Body of pancreas (tissue), 4 donors: ENCODE results near the gene PRKAA1. TPM values are rescaled to one million over a fixed set of nuclear protein-coding genes. Genes with fewer than 3 reads are reported as not detected.
"Not testable (repeated sequence)": the region's sequence is repeated elsewhere in the genome, so short reads cannot be mapped to it uniquely, and the experiment has no call there.

Source experiments
- ATAC-seq: fragments of 150-250 bp; one replicate; pipeline ENCODE4 v1.9.1; 2016
- DNase-seq, 4 donors: peaks; one replicate each; pipeline ENCODE4 v3.0.0-alpha.2; 2019
- H3K27ac ChIP-seq, 4 donors: fragments of 200-600 bp; sonication (generic); 1 replicate in 3 of 4; 2 replicates in 1 of 4; pipeline versions ENCODE4 v1.5.1 to v1.6.1; 2016 to 2019; ENCODE audit warnings: mild to moderate bottlenecking in 1 of 4, mixed read lengths in 1 of 4, moderate library complexity in 1 of 4
- H3K27me3 ChIP-seq, 2 donors: fragments of 200-600 bp; sonication (generic); one replicate each; pipeline ENCODE4 v1.6.0; 2016; ENCODE audit warnings: mild to moderate bottlenecking in 1 of 2
- H3K36me3 ChIP-seq, 2 donors: fragments of 200-600 bp; sonication (generic); replicated peaks in 1 of 2; 2 replicates each; pipeline ENCODE4 v1.5.1; 2016; ENCODE audit warnings: low read depth in 2 of 2; ENCODE audit not compliant: insufficient read depth in 1 of 2
- H3K4me1 ChIP-seq: fragments of 200-600 bp; sonication (generic); one replicate; pipeline ENCODE4 v1.6.0; 2016
- H3K4me3 ChIP-seq, 2 donors: fragments of 200-600 bp; sonication (generic); 1 replicate in 1 of 2; 2 replicates in 1 of 2; pipeline ENCODE4 v1.5.1; 2016 to 2019
- H3K9me3 ChIP-seq, 3 donors: fragments of 200-600 bp; sonication (generic); 1 replicate in 2 of 3; 2 replicates in 1 of 3; pipeline ENCODE4 v1.5.1; 2016
- POLR2A ChIP-seq, 3 donors: fragments of 450-650 bp; IDR thresholded peaks; one replicate each; pipeline ENCODE4 v1.6.1; 2016; ENCODE audit warnings: antibody characterized with exemption in 3 of 3, mild to moderate bottlenecking in 2 of 3
- WGBS, 2 donors: methylation state at CpG; one replicate each; pipeline ENCODE4 v1.1.5; 2017; 5-methylcytosine and 5-hydroxymethylcytosine counted together
- intact Hi-C: fragments of 100-400 bp; cut with DNase I; formaldehyde crosslinking; loops from one replicate; pipeline ENCODE4 v1.15.1; 2023
- total RNA-seq, 2 donors: library from RNA; depleted of rRNA; stranded (reverse); fragments of >200 nt; gene quantifications; one replicate each; pipeline ENCODE4 v1.1.0, GENCODE V29; 2016
- TF ChIP-seq, protein P1 (sequence below), 7 experiments: fragments of 450-650 bp in 4 of 7; fragments of 200-600 bp in 3 of 7; sonication (generic) in 3 of 7; IDR thresholded peaks; one replicate each; pipeline ENCODE4 v1.5.1; 2016 to 2019; ENCODE audit warnings: antibody characterized with exemption in 7 of 7

PRKAA1 gene
- total RNA-seq, 2 donors from 2014 or later: 53.2 to 70.9 TPM

DNA sequence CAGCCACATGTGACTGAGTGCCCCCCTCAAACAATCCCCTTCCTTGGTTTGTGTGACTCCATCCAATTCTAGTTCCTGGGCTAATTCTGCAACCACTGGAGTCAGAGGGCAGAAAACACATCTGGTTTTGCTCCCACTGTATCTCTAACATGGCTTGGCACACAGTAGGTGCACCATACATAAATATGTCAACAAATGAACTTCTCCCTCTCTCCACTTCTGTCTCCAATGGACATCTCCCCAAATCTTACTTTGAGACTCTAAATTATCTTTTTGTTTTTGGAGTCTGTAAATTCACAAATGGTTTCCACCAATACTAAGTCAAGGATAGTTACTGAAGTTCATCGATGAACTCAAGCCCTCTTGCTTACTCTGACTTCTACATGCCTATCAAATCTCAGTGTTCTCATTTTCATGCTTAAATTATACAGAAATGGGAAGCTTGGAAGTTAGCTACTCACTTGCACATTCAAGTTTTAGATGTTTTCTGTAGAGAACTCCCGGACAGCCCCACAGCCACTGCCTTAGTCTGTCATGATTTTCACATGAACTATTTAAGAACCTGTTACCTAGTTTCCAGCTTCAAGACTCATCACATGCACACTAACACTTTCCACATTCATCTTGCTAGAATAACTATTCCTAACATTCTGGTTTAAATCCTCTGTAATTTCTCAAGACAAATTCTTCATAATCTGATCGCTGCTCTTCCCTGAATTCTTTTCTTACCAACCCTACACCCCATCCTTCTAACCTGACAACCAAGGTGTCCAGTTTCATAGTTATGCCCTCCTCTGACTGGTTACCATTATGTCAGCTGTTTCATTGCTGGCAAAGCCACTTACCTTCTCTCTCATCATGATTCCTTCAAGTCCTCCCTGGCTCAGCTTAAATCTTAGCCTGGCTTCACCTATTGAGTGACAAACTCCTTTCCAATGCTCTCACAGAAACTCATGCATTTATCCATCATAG is 30.8 kb upstream of the PRKAA1 start:
- H3K27ac ChIP-seq: no peak overlapping the region
- H3K4me1 ChIP-seq: peaks cover 22% of the 10 kb centered on the region
- peaks cover 0 to 31% of the 10 kb centered on the region in 2 donors for H3K36me3 ChIP-seq
- TF ChIP-seq, protein P1, sequence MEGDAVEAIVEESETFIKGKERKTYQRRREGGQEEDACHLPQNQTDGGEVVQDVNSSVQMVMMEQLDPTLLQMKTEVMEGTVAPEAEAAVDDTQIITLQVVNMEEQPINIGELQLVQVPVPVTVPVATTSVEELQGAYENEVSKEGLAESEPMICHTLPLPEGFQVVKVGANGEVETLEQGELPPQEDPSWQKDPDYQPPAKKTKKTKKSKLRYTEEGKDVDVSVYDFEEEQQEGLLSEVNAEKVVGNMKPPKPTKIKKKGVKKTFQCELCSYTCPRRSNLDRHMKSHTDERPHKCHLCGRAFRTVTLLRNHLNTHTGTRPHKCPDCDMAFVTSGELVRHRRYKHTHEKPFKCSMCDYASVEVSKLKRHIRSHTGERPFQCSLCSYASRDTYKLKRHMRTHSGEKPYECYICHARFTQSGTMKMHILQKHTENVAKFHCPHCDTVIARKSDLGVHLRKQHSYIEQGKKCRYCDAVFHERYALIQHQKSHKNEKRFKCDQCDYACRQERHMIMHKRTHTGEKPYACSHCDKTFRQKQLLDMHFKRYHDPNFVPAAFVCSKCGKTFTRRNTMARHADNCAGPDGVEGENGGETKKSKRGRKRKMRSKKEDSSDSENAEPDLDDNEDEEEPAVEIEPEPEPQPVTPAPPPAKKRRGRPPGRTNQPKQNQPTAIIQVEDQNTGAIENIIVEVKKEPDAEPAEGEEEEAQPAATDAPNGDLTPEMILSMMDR (IDR thresholded peaks at IDR 0.05): no peak
- no peak for TF ChIP-seq POLR2A (IDR thresholded peaks at IDR 0.05)
- no peaks in the 10 kb centered on the region for H3K27me3 ChIP-seq
- no peak for ATAC-seq
- H3K9me3 ChIP-seq: no peaks in the 10 kb centered on the region
- no peak overlapping the region for H3K4me3 ChIP-seq
- intact Hi-C loops: no loop called here
- no peak for DNase-seq
- 92 to 96% methylated on average over 3 of the region's 3 CpGs for WGBS, 2 donors

DNA sequence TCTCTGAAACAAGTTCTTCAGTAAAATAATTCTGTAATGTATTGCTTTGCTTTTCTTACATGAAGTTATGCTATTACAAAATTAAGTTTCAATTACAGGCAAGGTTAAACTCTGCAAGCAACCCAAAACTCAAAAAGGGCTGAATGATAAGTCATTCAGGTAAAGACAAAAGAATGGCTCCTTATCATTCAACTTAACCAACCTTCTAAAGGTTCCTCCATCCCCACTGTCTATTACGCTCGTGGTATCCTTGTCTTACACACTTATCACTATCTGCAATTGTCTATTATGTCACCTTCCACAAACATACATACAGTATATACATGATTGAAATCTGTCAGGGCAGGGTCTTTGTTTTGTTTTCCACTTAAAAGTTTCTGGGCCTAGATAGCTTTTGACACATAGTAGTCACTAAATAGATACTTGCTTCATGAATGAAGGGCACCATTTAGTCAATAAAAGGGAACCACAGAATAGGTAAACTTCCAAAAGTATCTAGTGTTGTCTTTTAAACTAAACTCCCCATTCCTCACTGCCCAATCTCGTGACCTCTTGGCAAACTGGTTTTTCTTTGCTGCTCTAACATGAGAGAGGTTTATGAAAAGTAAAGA is 30.0 kb upstream of the PRKAA1 start:
- no peaks in the 10 kb centered on the region for H3K9me3 ChIP-seq
- ATAC-seq (no peak), DNase-seq (no peak)
- H3K4me3 ChIP-seq: no peak overlapping the region
- peaks cover 14% of the 10 kb centered on the region for H3K4me1 ChIP-seq
- intact Hi-C loops: no loop called here
- 82 to 86% methylated on average over 3 of the region's 3 CpGs for WGBS, 2 donors
- TF ChIP-seq POLR2A (IDR thresholded peaks at IDR 0.05): no peak
- TF ChIP-seq, protein P1 (IDR thresholded peaks at IDR 0.05): no peak
- H3K27ac ChIP-seq: no peak overlapping the region
- peaks cover 0 to 31% of the 10 kb centered on the region in 2 donors for H3K36me3 ChIP-seq
- H3K27me3 ChIP-seq: no peaks in the 10 kb centered on the region

DNA sequence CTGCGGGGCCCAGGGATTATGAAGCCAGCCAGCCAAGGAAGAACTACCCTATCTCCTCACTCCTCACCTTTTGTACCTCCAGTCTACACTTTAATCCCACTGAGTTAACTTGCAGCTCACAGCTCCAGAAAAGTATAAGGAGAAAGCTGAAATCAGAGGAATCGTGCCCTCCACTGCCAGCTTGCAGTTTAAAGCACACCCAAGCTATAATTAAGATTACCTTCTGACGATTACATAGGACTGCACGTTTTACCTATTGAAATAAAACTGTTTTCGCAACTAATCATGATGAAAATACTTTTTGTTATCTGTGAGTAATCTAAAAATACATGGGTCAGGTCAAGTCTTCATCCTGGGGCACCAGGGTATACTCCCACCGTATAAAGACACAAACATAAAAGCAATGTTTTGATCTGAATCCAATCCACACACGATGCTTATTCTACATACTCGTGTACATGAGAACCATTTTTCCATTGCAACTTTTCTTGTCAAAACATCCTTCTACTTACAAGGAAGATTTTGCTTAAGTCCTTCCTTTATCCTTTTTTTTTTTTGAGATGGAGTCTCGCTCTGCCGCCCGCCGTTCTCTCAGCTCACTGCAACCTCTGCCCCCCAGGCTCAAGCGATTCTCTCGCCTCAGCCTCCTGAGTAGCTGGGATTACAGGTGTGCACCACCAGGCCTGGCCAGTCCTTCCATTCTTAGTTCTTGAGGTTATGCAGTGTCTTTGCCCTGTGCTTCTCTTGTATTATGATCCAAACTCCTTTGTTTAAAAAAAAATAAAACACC is 29.2 kb upstream of the PRKAA1 start:
- H3K4me1 ChIP-seq: peaks cover 6% of the 10 kb centered on the region

DNA sequence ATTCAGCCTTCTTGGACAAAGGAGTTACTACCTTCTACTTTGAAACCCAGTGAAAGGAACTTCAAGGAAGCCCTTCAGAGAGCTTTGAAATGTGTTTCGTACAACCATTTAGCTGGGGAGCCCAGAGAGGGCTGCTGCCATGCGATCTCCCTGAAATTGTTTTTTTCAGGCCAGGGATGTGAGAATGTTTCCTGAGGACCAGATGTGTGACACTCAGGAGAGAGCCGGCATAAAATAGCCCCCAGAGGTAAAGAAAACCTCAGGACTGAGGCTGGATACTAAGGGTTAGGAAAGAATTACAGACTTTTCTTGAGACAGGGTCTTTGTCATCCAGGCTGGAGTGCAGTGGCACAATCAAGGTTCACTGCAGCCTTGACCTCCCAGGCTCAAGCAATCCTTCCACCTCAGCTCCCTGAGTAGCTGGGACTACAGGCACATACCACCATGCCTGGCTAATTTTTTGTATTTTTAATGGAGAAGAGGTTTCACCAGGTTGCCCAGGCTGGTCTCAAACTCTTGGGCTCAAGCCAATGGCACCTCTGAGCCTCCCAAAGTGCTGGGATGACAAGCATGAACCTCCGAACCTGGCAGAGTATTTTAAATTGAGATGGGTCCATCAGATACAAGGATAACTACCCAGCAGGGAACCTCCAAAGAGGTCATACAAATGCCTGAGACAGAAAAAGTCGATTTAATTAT is 28.5 kb upstream of the PRKAA1 start:
- Histone ChIP-seq H3K27me3 (no peaks in the 10 kb centered on the region), H3K4me3 (no peak overlapping the region), H3K36me3 (peaks cover 0 to 26% of the 10 kb centered on the region in 2 donors), H3K27ac (no peak overlapping the region), H3K9me3 (no peaks in the 10 kb centered on the region), H3K4me1 (no peaks in the 10 kb centered on the region)
- intact Hi-C loops: no loop called here
- 89 to 94% methylated on average over 5 of the region's 5 CpGs for WGBS, 2 donors
- DNase-seq (no peak), ATAC-seq (no peak)
- no peak for TF ChIP-seq POLR2A (IDR thresholded peaks at IDR 0.05)
- TF ChIP-seq, protein P1 (IDR thresholded peaks at IDR 0.05): no peak

More for the DNA sequence above, 29.2 kb upstream of the PRKAA1 start:
- peaks cover 0 to 30% of the 10 kb centered on the region in 2 donors for H3K36me3 ChIP-seq
- DNase-seq: no peak
- H3K27me3 ChIP-seq: no peaks in the 10 kb centered on the region
- H3K27ac ChIP-seq: no peak overlapping the region
- no peak for ATAC-seq
- 89% methylated on average over 14 of the region's 14 CpGs for WGBS, 2 donors
- intact Hi-C loops: no loop called here
- no peaks in the 10 kb centered on the region for H3K9me3 ChIP-seq
- H3K4me3 ChIP-seq: no peak overlapping the region
- no peak for TF ChIP-seq POLR2A (IDR thresholded peaks at IDR 0.05)
- TF ChIP-seq, protein P1 (IDR thresholded peaks at IDR 0.05): no peak

DNA sequence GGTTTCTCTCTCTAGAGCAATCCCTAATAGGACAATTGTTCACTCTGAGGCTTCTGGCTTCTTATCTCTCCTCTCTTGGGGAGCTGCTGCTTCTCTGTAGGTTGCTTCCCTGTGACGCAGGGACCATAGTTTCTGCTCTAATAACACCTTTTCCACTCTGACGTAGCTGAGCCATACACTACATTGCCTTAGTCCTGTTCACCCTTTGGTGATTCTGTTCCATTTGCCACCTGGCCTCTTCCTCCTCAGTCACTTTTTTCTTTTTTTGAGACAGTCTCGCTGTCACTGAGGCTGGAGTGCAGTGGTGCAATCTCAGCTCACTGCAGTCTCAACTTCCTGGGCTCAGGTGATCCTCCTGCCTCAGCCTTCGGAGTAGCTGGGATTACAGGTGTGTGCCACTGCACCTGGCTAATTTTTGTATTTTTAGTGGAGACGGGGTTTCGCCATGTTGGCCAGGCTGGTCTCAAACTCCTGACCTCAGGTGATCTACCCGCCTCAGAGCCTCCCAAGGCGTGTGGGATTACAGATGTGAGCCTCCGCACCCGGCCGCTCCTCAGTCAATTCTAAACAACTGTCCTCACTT is 27.4 kb upstream of the PRKAA1 start:
- H3K4me1 ChIP-seq, H3K4me3 ChIP-seq, H3K27me3 ChIP-seq, intact Hi-C loops, DNase-seq, ATAC-seq, H3K27ac ChIP-seq, H3K9me3 ChIP-seq: not testable (repeated sequence)
- WGBS, 2 donors: 93 to 97% methylated on average over 11 of the region's 11 CpGs
- H3K36me3 ChIP-seq: peaks cover 0 to 17% of the 10 kb centered on the region in 2 donors
